Heart left ventricle (tissue), 13 donors: ENCODE data around the gene LSAMP.

Source experiments
- CTCF ChIP-seq, 12 donors: fragments of 200-600 bp; sonication (generic) in 4 of 12; IDR thresholded peaks; one replicate each; pipeline versions ENCODE4 v1.5.0 to v1.8.0; 2018 to 2022; ENCODE audit warnings: antibody characterized with exemption in 12 of 12, mild to moderate bottlenecking in 5 of 12
- POLR2A ChIP-seq, 2 donors: fragments of 450-650 bp; IDR thresholded peaks; one replicate each; pipeline ENCODE4 v1.6.1; 2017; ENCODE audit warnings: antibody characterized with exemption in 2 of 2, mild to moderate bottlenecking in 2 of 2, moderate library complexity in 2 of 2
- donor health status: ischemic (EF 13 %, LVEDD 7.1; RV severe dilation, severe dysfunction).
- donor health status: DM: no; HTN: yes; CAD: no.
- donor health status: DM: no; HTN: no; CAD: no.
- donor health status: ischemic (EF 25% LVEDD 6.9; RV normal size, moderate dysfunction).
- donor health status: ischemic (EF 25% LVEDD 5.7; RV mildly dilated, moderate dysfunction).
- donor health status: ischemic (EF 35%, LVEDD 5.7; RV mildly dilated, moderate dysfunction).
- donor health status: nonischemic (EF 11% LVEDD 7.7; RV severe dilation, severe dysfunction).
- donor health status: DM: yes; HTN: yes; CAD: no.
- donor health status: PGD.
- donor health status: ischemic (EF 29% LVEDD 5.4; RV normal size, mild dysfunction).
- donor health status: nonischemic (EF 23%, LVEDD 6.1; RV moderate dilation, normal function).

DNA sequence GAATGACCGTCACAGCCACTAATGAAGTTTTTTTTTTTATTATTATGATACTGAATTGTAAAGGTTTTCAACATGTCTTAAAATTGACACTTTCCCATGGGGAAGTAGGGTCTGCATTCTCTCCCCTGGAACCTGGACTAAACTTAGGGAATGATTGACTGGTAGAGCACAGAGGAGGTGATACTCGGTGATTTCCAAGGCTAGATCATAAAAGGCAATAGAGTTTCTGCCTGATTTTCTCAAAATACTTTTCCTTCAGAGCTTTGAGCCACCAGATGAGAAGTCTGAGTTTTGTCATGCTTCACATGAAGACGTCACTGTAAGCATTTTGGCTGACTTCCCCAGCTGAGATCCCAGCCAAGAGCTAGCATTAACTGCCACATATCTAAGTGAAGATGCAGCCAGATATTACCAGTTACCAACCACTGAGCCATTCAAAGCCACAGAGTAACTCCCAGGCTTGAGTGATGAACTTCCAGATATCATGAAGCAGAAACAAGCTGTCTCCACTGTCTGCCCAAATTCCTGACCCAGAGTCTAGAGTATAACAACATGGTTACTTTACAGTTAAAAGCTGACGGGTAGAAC is 105.8 kb downstream of the LSAMP start:
- TF ChIP-seq CTCF (IDR thresholded peaks at IDR 0.05): no peak
- TF ChIP-seq POLR2A (IDR thresholded peaks at IDR 0.05): no peak
